CD14-positive monocyte (primary cell): ENCODE data around the gene LCE2C. TPM values are rescaled to one million over a fixed set of nuclear protein-coding genes. Genes with fewer than 3 reads are reported as not detected.

ENCODE experiments used
- DNase-seq, 3 donors: peaks; one replicate each; pipeline ENCODE4 v3.0.0-alpha.2; 2011 to 2022
- H2AFZ ChIP-seq: 2 replicates; pipeline ENCODE4 v1.6.0; 2012; ENCODE audit warnings: mild to moderate bottlenecking, low read depth, low read length, inconsistent platforms; ENCODE audit not compliant: insufficient read depth, poor library complexity, severe bottlenecking
- H3K27ac ChIP-seq, 2 donors: 1 replicate in 1 of 2; 2 replicates in 1 of 2; pipeline ENCODE4 v1.5.1; 2012 to 2013; ENCODE audit warnings: low read length in 2 of 2, control low read depth in 1 of 2, inconsistent platforms in 1 of 2, low read depth in 1 of 2, mild to moderate bottlenecking in 1 of 2
- H3K27me3 ChIP-seq, 2 donors: one replicate each; pipeline versions ENCODE4 v1.6.0 to v1.6.1; 2011 to 2013; ENCODE audit warnings: low read length in 2 of 2; ENCODE audit not compliant: control insufficient read depth in 2 of 2, insufficient read depth in 2 of 2
- H3K36me3 ChIP-seq, 2 donors: replicated peaks in 1 of 2; 1 replicate in 1 of 2; 2 replicates in 1 of 2; pipeline versions ENCODE4 v1.5.1 to v1.6.1; 2012 to 2013; ENCODE audit warnings: low read length in 2 of 2, control low read depth in 1 of 2, inconsistent platforms in 1 of 2, mild to moderate bottlenecking in 1 of 2; ENCODE audit not compliant: insufficient read depth in 2 of 2, control insufficient read depth in 1 of 2
- H3K4me1 ChIP-seq, 2 donors: 1 replicate in 1 of 2; 2 replicates in 1 of 2; pipeline versions ENCODE4 v1.5.1 to v1.6.1; 2012 to 2013; ENCODE audit warnings: low read length in 2 of 2, control low read depth in 1 of 2, inconsistent platforms in 1 of 2, mild to moderate bottlenecking in 1 of 2, moderate library complexity in 1 of 2; ENCODE audit not compliant: insufficient read depth in 2 of 2, control insufficient read depth in 1 of 2
- H3K4me2 ChIP-seq: replicated peaks from 2 replicates; pipeline ENCODE3; 2012; ENCODE audit warnings: low read length, moderate library complexity, mild to moderate bottlenecking; ENCODE audit not compliant: poor library complexity, severe bottlenecking; ENCODE audit errors: extremely low read depth
- H3K4me3 ChIP-seq, 3 experiments: fragments of 200-600 bp in 1 of 3; sonication (generic) in 1 of 3; replicated peaks in 1 of 3; 1 replicate in 2 of 3; 2 replicates in 1 of 3; pipeline ENCODE4 v1.5.1; 2011 to 2013; ENCODE audit warnings: low read length in 3 of 3, mild to moderate bottlenecking in 3 of 3, control low read depth in 2 of 3, low read depth in 2 of 3, inconsistent platforms in 1 of 3, moderate library complexity in 1 of 3
- H3K79me2 ChIP-seq: 2 replicates; pipeline ENCODE4 v1.6.0; 2012; ENCODE audit warnings: mild to moderate bottlenecking, control low read depth, inconsistent platforms, low read length, moderate library complexity; ENCODE audit not compliant: insufficient read depth
- H3K9ac ChIP-seq: 2 replicates; pipeline ENCODE4 v1.6.0; 2017; ENCODE audit warnings: low read length, mild to moderate bottlenecking; ENCODE audit not compliant: insufficient read depth, poor library complexity, severe bottlenecking
- H3K9me3 ChIP-seq, 2 donors: replicated peaks in 1 of 2; 1 replicate in 1 of 2; 2 replicates in 1 of 2; pipeline versions ENCODE4 v1.5.1 to v1.6.1; 2012 to 2013; ENCODE audit warnings: low read length in 2 of 2, control low read depth in 1 of 2; ENCODE audit not compliant: control insufficient read depth in 1 of 2, insufficient read depth in 1 of 2
- H4K20me1 ChIP-seq: 2 replicates; pipeline ENCODE4 v1.6.0; 2012; ENCODE audit warnings: mild to moderate bottlenecking, low read length, control low read depth, moderate library complexity; ENCODE audit not compliant: insufficient read depth
- H3K27ac Mint-ChIP-seq, 7 donors: one replicate each; pipeline ENCODE4 v1.8.0; 2020; ENCODE audit warnings: mild to moderate bottlenecking in 7 of 7, mixed read lengths in 7 of 7, moderate library complexity in 6 of 7, inconsistent platforms in 2 of 7
- H3K27me3 Mint-ChIP-seq, 3 donors: one replicate each; pipeline ENCODE4 v1.8.0; 2021 to 2022; ENCODE audit warnings: low read depth in 3 of 3, mild to moderate bottlenecking in 3 of 3, mixed read lengths in 3 of 3, moderate library complexity in 3 of 3, inconsistent platforms in 1 of 3
- H3K36me3 Mint-ChIP-seq, 2 donors: one replicate each; pipeline ENCODE4 v1.8.0; 2020; ENCODE audit warnings: mixed read lengths in 2 of 2, inconsistent platforms in 1 of 2, mild to moderate bottlenecking in 1 of 2
- H3K4me1 Mint-ChIP-seq: one replicate; pipeline ENCODE4 v1.8.0; 2020; ENCODE audit warnings: mild to moderate bottlenecking, mixed read lengths
- H3K4me3 Mint-ChIP-seq, 2 donors: one replicate each; pipeline ENCODE4 v1.8.0; 2020; ENCODE audit warnings: mild to moderate bottlenecking in 2 of 2, mixed read lengths in 2 of 2, moderate library complexity in 1 of 2
- H3K9me3 Mint-ChIP-seq, 7 donors: one replicate each; pipeline ENCODE4 v1.8.0; 2020 to 2022; ENCODE audit warnings: mixed read lengths in 7 of 7, mild to moderate bottlenecking in 6 of 7, moderate library complexity in 6 of 7, inconsistent platforms in 2 of 7
- WGBS: methylation state at CpG from one replicate; pipeline ENCODE4 v1.1.5; 2013; ENCODE audit warnings: missing lambda C conversion rate; ENCODE audit not compliant: insufficient coverage; 5-methylcytosine and 5-hydroxymethylcytosine counted together
- intact Hi-C, 2 donors: fragments of 100-400 bp; cut with micrococcal nuclease; formaldehyde crosslinking; loops; one replicate each; pipeline versions ENCODE4 v1.15.0 to v1.15.1; 2023
- polyA plus RNA-seq, 3 donors: library from polyadenylated mRNA; depleted of rRNA in 1 of 3; unstranded in 2 of 3; stranded (reverse) in 1 of 3; fragments of 300-500 nt in 2 of 3; fragments of >200 nt in 1 of 3; fragmentation: Illumina TruSeq in 2 of 3; gene quantifications; 1 replicate in 2 of 3; 2 replicates in 1 of 3; pipeline ENCODE4 v1.2.3, GENCODE V29; 2012 to 2021
- TF ChIP-seq, protein P1 (sequence below): fragments of 200-600 bp; IDR thresholded peaks from one replicate; pipeline ENCODE4 v1.8.0; 2022; ENCODE audit warnings: antibody characterized with exemption, mild to moderate bottlenecking

The LCE2C gene
- polyA plus RNA-seq, 3 donors: not detected

DNA sequence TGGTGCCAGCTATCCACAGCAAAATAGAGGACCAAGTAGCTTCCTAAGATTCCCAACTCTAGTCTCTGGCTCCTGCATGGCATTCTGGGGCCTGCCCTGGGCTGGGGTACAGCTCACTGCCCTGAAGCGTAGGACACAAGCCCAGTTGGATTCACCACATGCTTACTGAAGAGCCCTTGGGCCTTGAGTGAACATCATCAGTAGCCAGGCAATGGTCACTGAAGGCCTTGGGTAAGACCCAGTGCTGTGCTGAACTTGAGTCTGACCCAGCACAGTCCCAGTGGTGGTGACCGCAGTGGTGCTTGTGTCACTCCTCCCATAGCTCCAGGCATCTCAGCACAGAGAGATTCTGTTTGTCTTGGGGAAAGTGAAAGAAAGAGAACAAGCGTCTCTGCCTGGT, 44.5 kb upstream of the LCE2C start:
- peaks cover 0 to 7% of the 10 kb centered on the region in 2 donors for H3K9me3 ChIP-seq
- no peak overlapping the region for H3K27ac ChIP-seq
- intact Hi-C loops: no loop called here
- H3K4me1 Mint-ChIP-seq: no peaks in the 10 kb centered on the region
- no peaks in the 10 kb centered on the region for H4K20me1 ChIP-seq
- H3K4me3 ChIP-seq: no peak overlapping the region
- no peak overlapping the region for H3K4me2 ChIP-seq
- H3K36me3 ChIP-seq: no peaks in the 10 kb centered on the region
- H3K9ac ChIP-seq: no peak overlapping the region
- H3K4me1 ChIP-seq: no peaks in the 10 kb centered on the region
- no peaks in the 10 kb centered on the region for H3K79me2 ChIP-seq
- H2AFZ ChIP-seq: no peak overlapping the region
- H3K36me3 Mint-ChIP-seq: no peaks in the 10 kb centered on the region
- DNase-seq: no peak
- no peaks in the 10 kb centered on the region for H3K27me3 ChIP-seq
- H3K27me3 Mint-ChIP-seq: peaks cover 2 to 8% (median 3%) of the 10 kb centered on the region in 3 donors
- peaks cover 1 to 16% (median 4%) of the 10 kb centered on the region in 7 donors for H3K9me3 Mint-ChIP-seq
- no peak overlapping the region for H3K4me3 Mint-ChIP-seq
- TF ChIP-seq, protein P1, sequence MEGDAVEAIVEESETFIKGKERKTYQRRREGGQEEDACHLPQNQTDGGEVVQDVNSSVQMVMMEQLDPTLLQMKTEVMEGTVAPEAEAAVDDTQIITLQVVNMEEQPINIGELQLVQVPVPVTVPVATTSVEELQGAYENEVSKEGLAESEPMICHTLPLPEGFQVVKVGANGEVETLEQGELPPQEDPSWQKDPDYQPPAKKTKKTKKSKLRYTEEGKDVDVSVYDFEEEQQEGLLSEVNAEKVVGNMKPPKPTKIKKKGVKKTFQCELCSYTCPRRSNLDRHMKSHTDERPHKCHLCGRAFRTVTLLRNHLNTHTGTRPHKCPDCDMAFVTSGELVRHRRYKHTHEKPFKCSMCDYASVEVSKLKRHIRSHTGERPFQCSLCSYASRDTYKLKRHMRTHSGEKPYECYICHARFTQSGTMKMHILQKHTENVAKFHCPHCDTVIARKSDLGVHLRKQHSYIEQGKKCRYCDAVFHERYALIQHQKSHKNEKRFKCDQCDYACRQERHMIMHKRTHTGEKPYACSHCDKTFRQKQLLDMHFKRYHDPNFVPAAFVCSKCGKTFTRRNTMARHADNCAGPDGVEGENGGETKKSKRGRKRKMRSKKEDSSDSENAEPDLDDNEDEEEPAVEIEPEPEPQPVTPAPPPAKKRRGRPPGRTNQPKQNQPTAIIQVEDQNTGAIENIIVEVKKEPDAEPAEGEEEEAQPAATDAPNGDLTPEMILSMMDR: no peak
- 89% methylated on average over 1 of the region's 3 CpGs for WGBS
- H3K27ac Mint-ChIP-seq: no peak overlapping the region

DNA sequence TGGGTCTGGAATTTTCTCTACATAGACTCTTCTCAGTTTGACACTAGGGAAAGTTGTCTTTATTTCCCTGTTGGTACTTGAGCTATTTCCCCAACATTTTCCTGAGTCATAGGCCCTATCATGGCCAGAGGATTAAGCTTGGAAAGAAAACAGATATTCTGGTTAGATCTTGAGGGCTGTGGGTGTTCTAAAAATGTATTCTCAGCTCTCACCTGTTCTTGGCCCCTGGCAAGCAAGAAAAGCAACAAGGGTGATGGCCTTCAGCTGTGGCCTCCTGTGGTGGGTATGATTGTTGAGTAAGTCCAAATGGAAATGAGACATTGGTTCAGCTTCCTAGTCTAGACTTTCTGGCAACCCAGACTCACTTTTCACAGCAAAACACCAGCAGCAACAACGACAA, 34.7 kb upstream of the LCE2C start:
- no peaks in the 10 kb centered on the region for H3K79me2 ChIP-seq
- no peak for DNase-seq
- no peaks in the 10 kb centered on the region for H3K9me3 ChIP-seq
- no peaks in the 10 kb centered on the region for H3K36me3 Mint-ChIP-seq
- H3K27ac Mint-ChIP-seq: no peak overlapping the region
- intact Hi-C loops: no loop called here
- no peaks in the 10 kb centered on the region for H4K20me1 ChIP-seq
- H3K4me2 ChIP-seq: no peak overlapping the region
- WGBS: 100% methylated on average over 1 of the region's 1 CpG
- TF ChIP-seq, protein P1: no peak
- H3K27me3 Mint-ChIP-seq: peaks cover 1 to 5% (median 3%) of the 10 kb centered on the region in 3 donors
- H3K9me3 Mint-ChIP-seq: peaks cover 0 to 11% (median 3%) of the 10 kb centered on the region in 7 donors
- H3K27me3 ChIP-seq: no peaks in the 10 kb centered on the region
- H3K36me3 ChIP-seq: no peaks in the 10 kb centered on the region
- no peak overlapping the region for H2AFZ ChIP-seq
- no peaks in the 10 kb centered on the region for H3K4me1 ChIP-seq
- no peaks in the 10 kb centered on the region for H3K4me1 Mint-ChIP-seq
- H3K4me3 Mint-ChIP-seq: no peak overlapping the region
- H3K9ac ChIP-seq: no peak overlapping the region
- H3K4me3 ChIP-seq: no peak overlapping the region
- H3K27ac ChIP-seq: no peak overlapping the region
